ENCODE data around the gene ZCCHC8.
"Not testable (repeated sequence)": the region's sequence is repeated elsewhere in the genome, so short reads cannot be mapped to it uniquely, and the experiment has no call there.

The ZCCHC8 gene

DNA sequence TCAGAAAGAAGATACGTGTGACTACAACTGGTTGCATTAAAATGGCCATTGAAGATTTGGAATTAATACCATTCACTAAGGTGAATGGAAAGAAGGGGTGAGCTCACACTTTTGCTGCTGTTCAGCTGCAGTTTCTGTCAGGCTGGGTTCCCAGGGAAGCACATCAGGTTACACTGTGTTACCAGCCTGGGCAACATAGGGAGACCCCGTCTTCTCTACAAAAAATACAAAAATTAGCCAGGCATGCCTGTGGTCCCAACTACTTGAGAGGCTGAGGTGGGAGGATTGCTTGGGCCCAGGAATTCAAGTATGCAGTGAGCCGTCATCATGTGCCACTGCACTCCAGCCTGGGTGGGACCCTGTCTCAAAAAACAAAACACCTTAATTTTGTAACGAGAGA is 12.9 kb upstream of the ZCCHC8 start:
- Histone ChIP-seq H3K4me3 (ENCODE audit: insufficient read depth, low read depth, low read length) (no peak overlapping the region), H3K27me3 (ENCODE audit: control insufficient read depth, insufficient read depth, low read length, poor library complexity, severe bottlenecking) (no peaks in the 10 kb centered on the region), H3K36me3 (ENCODE audit: control insufficient read depth, insufficient read depth, low read length) (peaks cover 83% of the 10 kb centered on the region), H3K4me1 (ENCODE audit: control insufficient read depth, insufficient read depth, low read length) (no peaks in the 10 kb centered on the region), H3K27ac (ENCODE audit: insufficient read depth, low read depth, low read length, poor library complexity, severe bottlenecking) (no peak overlapping the region), H3K9me3 (ENCODE audit: control insufficient read depth, low read length) (no peaks in the 10 kb centered on the region)
- 96% methylated on average over 4 of the region's 4 CpGs for WGBS, 2 experiments

- not testable (repeated sequence) for H3K9me3 ChIP-seq (ENCODE audit: control insufficient read depth, low read length); H3K27ac ChIP-seq (ENCODE audit: insufficient read depth, low read depth, low read length, poor library complexity, severe bottlenecking); H3K4me3 ChIP-seq (ENCODE audit: insufficient read depth, low read depth, low read length); H3K27me3 ChIP-seq (ENCODE audit: control insufficient read depth, insufficient read depth, low read length, poor library complexity, severe bottlenecking); H3K4me1 ChIP-seq (ENCODE audit: control insufficient read depth, insufficient read depth, low read length)
- WGBS, 2 experiments: 93 to 97% methylated on average over 2 of the region's 3 CpGs
- peaks cover 83% of the 10 kb centered on the region for H3K36me3 ChIP-seq (ENCODE audit: control insufficient read depth, insufficient read depth, low read length)
Observed at GRCh38 chr12:122513028-122513427, 12.3 kb upstream of the ZCCHC8 start.

DNA sequence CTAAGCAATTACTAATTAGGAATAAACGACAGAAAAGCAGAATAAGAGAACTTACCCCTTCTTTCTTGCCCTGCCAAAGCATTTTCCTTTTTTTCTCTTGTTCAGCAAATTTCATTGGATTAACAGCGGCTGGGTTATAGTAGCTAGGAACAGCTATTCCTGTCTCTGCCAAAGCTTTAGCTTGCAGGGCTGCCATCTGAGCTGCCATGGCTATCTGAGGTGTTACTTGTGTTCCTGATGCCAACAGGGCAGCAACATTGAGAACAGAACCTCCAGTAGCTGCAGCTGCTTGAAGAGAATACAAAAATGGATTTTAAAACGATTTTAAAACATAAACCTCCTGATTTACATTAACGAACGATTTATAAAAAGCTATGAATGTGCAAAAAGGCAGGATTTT is 7.4 kb upstream of the ZCCHC8 start:
- no peaks in the 10 kb centered on the region for H3K4me1 ChIP-seq (ENCODE audit: control insufficient read depth, insufficient read depth, low read length)
- no peak overlapping the region for H3K4me3 ChIP-seq (ENCODE audit: insufficient read depth, low read depth, low read length)
- no peaks in the 10 kb centered on the region for H3K9me3 ChIP-seq (ENCODE audit: control insufficient read depth, low read length)
- no peaks in the 10 kb centered on the region for H3K27me3 ChIP-seq (ENCODE audit: control insufficient read depth, insufficient read depth, low read length, poor library complexity, severe bottlenecking)
- no peak overlapping the region for H3K27ac ChIP-seq (ENCODE audit: insufficient read depth, low read depth, low read length, poor library complexity, severe bottlenecking)
- H3K36me3 ChIP-seq (ENCODE audit: control insufficient read depth, insufficient read depth, low read length): peaks cover 84% of the 10 kb centered on the region
- WGBS, 2 experiments: 95 to 97% methylated on average over 5 of the region's 5 CpGs

GRCh38 chr12:122506393-122506938 is 5.7 kb upstream of the ZCCHC8 start:
- Histone ChIP-seq H3K36me3 (ENCODE audit: control insufficient read depth, insufficient read depth, low read length) (peaks cover 76% of the 10 kb centered on the region), H3K9me3 (ENCODE audit: control insufficient read depth, low read length) (no peaks in the 10 kb centered on the region), H3K4me1 (ENCODE audit: control insufficient read depth, insufficient read depth, low read length) (no peaks in the 10 kb centered on the region), H3K27ac (ENCODE audit: insufficient read depth, low read depth, low read length, poor library complexity, severe bottlenecking) (no peak overlapping the region), H3K4me3 (ENCODE audit: insufficient read depth, low read depth, low read length) (no peak overlapping the region), H3K27me3 (ENCODE audit: control insufficient read depth, insufficient read depth, low read length, poor library complexity, severe bottlenecking) (no peaks in the 10 kb centered on the region)
- 94 to 95% methylated on average over 5 of the region's 5 CpGs for WGBS, 2 experiments

GRCh38 chr12:122505419-122506051 is 4.8 kb upstream of the ZCCHC8 start:
- peaks cover 69% of the 10 kb centered on the region for H3K36me3 ChIP-seq (ENCODE audit: control insufficient read depth, insufficient read depth, low read length)
- no peaks in the 10 kb centered on the region for H3K27me3 ChIP-seq (ENCODE audit: control insufficient read depth, insufficient read depth, low read length, poor library complexity, severe bottlenecking)
- WGBS, 2 experiments: 93% methylated on average over 11 of the region's 11 CpGs
- no peaks in the 10 kb centered on the region for H3K9me3 ChIP-seq (ENCODE audit: control insufficient read depth, low read length)
- H3K4me3 ChIP-seq (ENCODE audit: insufficient read depth, low read depth, low read length): no peak overlapping the region
- H3K27ac ChIP-seq (ENCODE audit: insufficient read depth, low read depth, low read length, poor library complexity, severe bottlenecking): no peak overlapping the region
- no peaks in the 10 kb centered on the region for H3K4me1 ChIP-seq (ENCODE audit: control insufficient read depth, insufficient read depth, low read length)

DNA sequence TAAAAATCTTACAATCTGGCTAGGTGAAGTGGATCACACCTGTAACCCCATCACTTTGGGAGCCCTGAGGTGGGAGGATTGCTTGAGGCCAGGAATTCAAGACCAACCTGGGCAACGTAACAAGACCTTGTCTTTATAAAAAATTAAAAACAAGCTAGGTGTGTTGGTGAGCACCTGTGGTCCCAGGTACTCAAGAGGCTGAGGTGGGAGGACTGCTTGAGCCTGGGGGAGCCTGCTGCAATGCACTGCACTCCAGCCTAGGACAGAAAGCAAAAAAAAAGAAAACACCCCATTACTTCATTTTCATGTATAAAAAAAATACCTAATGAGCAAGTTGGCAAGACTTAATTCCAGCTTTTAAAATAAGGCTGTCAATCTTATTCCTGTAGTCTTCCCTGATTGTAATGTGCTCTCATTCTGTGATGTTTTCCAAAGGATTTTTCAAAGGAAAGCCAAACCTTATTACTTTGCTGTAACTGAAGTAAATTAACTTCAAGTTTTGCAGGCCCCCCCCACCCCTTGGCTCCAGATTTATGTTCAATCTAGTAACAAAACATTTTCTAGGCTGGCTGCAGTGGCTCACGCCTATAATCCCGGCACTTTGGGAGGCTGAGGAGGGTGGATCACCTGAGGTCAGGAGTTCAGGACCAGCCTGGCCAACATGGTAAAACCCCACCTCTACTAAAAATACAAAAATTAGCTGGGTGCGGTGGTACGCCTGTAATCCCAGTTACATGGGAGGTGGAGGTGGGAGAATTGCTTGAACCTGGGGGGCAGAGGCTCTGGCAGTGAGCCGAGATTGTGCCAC is 3.3 kb upstream of the ZCCHC8 start:
- Histone ChIP-seq H3K27ac (ENCODE audit: insufficient read depth, low read depth, low read length, poor library complexity, severe bottlenecking) (no peak overlapping the region), H3K36me3 (ENCODE audit: control insufficient read depth, insufficient read depth, low read length) (peaks cover 53% of the 10 kb centered on the region), H3K27me3 (ENCODE audit: control insufficient read depth, insufficient read depth, low read length, poor library complexity, severe bottlenecking) (no peaks in the 10 kb centered on the region), H3K4me1 (ENCODE audit: control insufficient read depth, insufficient read depth, low read length) (no peaks in the 10 kb centered on the region), H3K4me3 (ENCODE audit: insufficient read depth, low read depth, low read length) (no peak overlapping the region), H3K9me3 (ENCODE audit: control insufficient read depth, low read length) (no peaks in the 10 kb centered on the region)
- WGBS, 2 experiments: 91 to 92% methylated on average over 6 of the region's 6 CpGs

GRCh38 chr12:122503147-122503751 is 2.5 kb upstream of the ZCCHC8 start:
- H3K27me3 ChIP-seq (ENCODE audit: control insufficient read depth, insufficient read depth, low read length, poor library complexity, severe bottlenecking): no peaks in the 10 kb centered on the region
- WGBS, 2 experiments: 90 to 98% methylated on average over 3 of the region's 3 CpGs
- H3K9me3 ChIP-seq (ENCODE audit: control insufficient read depth, low read length): no peaks in the 10 kb centered on the region
- no peak overlapping the region for H3K27ac ChIP-seq (ENCODE audit: insufficient read depth, low read depth, low read length, poor library complexity, severe bottlenecking)
- no peaks in the 10 kb centered on the region for H3K4me1 ChIP-seq (ENCODE audit: control insufficient read depth, insufficient read depth, low read length)
- H3K4me3 ChIP-seq (ENCODE audit: insufficient read depth, low read depth, low read length): no peak overlapping the region
- peaks cover 47% of the 10 kb centered on the region for H3K36me3 ChIP-seq (ENCODE audit: control insufficient read depth, insufficient read depth, low read length)

DNA sequence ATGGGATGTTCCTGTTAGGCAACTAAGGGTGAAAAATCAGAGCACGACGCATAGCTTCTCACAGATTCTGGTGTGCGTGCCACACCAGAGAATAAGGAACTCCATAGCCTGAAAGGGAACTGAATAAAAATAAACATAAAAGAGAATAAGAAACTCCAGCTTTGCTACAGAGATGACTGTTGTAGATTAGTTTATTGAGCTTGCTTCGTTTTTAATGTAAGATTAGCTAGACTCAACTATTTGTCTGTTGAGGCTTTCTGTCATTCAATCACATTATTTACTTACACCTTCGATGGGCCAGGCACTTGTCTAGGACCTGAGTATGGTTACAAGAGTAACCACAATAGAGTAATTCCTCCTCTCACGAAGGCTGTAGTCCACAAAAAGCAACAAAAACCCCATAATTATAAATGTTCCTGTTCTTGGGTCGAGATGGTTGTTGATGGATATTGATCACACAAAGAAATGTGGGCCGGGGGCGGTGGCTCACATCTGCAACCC is 807 bp upstream of the ZCCHC8 start:
- no peak overlapping the region for H3K4me3 ChIP-seq (ENCODE audit: insufficient read depth, low read depth, low read length)
- 96 to 98% methylated on average over 8 of the region's 9 CpGs for WGBS, 2 experiments
- no peaks in the 10 kb centered on the region for H3K9me3 ChIP-seq (ENCODE audit: control insufficient read depth, low read length)
- no peaks in the 10 kb centered on the region for H3K4me1 ChIP-seq (ENCODE audit: control insufficient read depth, insufficient read depth, low read length)
- peak overlapping the region; percentile 95 for H3K27ac ChIP-seq (ENCODE audit: insufficient read depth, low read depth, low read length, poor library complexity, severe bottlenecking)
- H3K36me3 ChIP-seq (ENCODE audit: control insufficient read depth, insufficient read depth, low read length): peaks cover 36% of the 10 kb centered on the region
- no peaks in the 10 kb centered on the region for H3K27me3 ChIP-seq (ENCODE audit: control insufficient read depth, insufficient read depth, low read length, poor library complexity, severe bottlenecking)

GRCh38 chr12:122499991-122500684 is 594 bp downstream of the ZCCHC8 start:
- 0% methylated on average over 47 of the region's 47 CpGs for WGBS, 2 experiments
- Histone ChIP-seq H3K27me3 (ENCODE audit: control insufficient read depth, insufficient read depth, low read length, poor library complexity, severe bottlenecking) (no peaks in the 10 kb centered on the region), H3K4me3 (ENCODE audit: insufficient read depth, low read depth, low read length) (peak overlapping the region; percentile 98), H3K36me3 (ENCODE audit: control insufficient read depth, insufficient read depth, low read length) (peaks cover 22% of the 10 kb centered on the region), H3K4me1 (ENCODE audit: control insufficient read depth, insufficient read depth, low read length) (no peaks in the 10 kb centered on the region), H3K9me3 (ENCODE audit: control insufficient read depth, low read length) (no peaks in the 10 kb centered on the region), H3K27ac (ENCODE audit: insufficient read depth, low read depth, low read length, poor library complexity, severe bottlenecking) (peak overlapping the region; percentile 95)
